SK-N-SH treated with all-trans-retinoic acid at 6 μM for 48 hours (cell line): Measurements from ENCODE around the gene TRIM44.

Source experiments
- ATAC-seq: fragments of 200-7000 bp; cut with Tn5 transposase; 3 replicates; pipeline ENCODE4 v1.9.1; 2020; ENCODE audit warnings: mild to moderate bottlenecking, moderate library complexity
- ARNTL ChIP-seq: fragments of 450-650 bp; formaldehyde crosslinking; IDR thresholded peaks from 2 replicates; pipeline ENCODE4 v1.5.0; 2020; ENCODE audit warnings: low read depth, mild to moderate bottlenecking, moderate library complexity, borderline replicate concordance
- CSDC2 ChIP-seq: fragments of 250-450 bp; sonication (Bioruptor Pico); IDR thresholded peaks from 2 replicates; pipeline ENCODE4 v1.5.0; 2020; ENCODE audit warnings: mild to moderate bottlenecking, moderate library complexity
- ESRRG ChIP-seq: fragments of 250-450 bp; sonication (Bioruptor Pico); IDR thresholded peaks from 2 replicates; pipeline ENCODE4 v1.6.1; 2021; ENCODE audit warnings: mild to moderate bottlenecking
- ISL1 ChIP-seq: fragments of 250-450 bp; sonication (Bioruptor Pico); IDR thresholded peaks from 2 replicates; pipeline ENCODE4 v2.1.2; 2022; ENCODE audit warnings: mild to moderate bottlenecking, moderate library complexity
- OSR1 ChIP-seq: fragments of 250-450 bp; sonication (Bioruptor Pico); IDR thresholded peaks from 2 replicates; pipeline ENCODE4 v1.8.0; 2022; ENCODE audit warnings: moderate library complexity, mild to moderate bottlenecking, inconsistent platforms
- PPARA ChIP-seq: fragments of 250-450 bp; sonication (Bioruptor Pico); IDR thresholded peaks from 2 replicates; pipeline ENCODE4 v1.5.0; 2020; ENCODE audit warnings: mild to moderate bottlenecking, borderline replicate concordance
- RARB ChIP-seq: fragments of 250-450 bp; sonication (Bioruptor Pico); IDR thresholded peaks from 2 replicates; pipeline ENCODE4 v1.8.0; 2021; ENCODE audit warnings: mild to moderate bottlenecking, moderate library complexity
- SNAI2 ChIP-seq: fragments of 250-450 bp; sonication (Bioruptor Pico); IDR thresholded peaks from 2 replicates; pipeline ENCODE4 v1.5.0; 2020; ENCODE audit warnings: mild to moderate bottlenecking, moderate library complexity
- TCF4 ChIP-seq: fragments of 250-450 bp; sonication (Bioruptor Pico); IDR thresholded peaks from 2 replicates; pipeline ENCODE4 v1.8.0; 2021; ENCODE audit warnings: mild to moderate bottlenecking, moderate library complexity, borderline replicate concordance
- TOX ChIP-seq: fragments of 250-450 bp; sonication (Bioruptor Pico); IDR thresholded peaks from 2 replicates; pipeline ENCODE4 v1.8.0; 2021; ENCODE audit warnings: mild to moderate bottlenecking, moderate library complexity, borderline replicate concordance
- ZC3H10 ChIP-seq: fragments of 250-450 bp; sonication (Bioruptor Pico); IDR thresholded peaks from 2 replicates; pipeline ENCODE4 v1.5.1; 2021; ENCODE audit warnings: mild to moderate bottlenecking, moderate library complexity
- ZFP3 ChIP-seq: fragments of 250-450 bp; sonication (Bioruptor Pico); IDR thresholded peaks from 2 replicates; pipeline ENCODE4 v1.5.0; 2020; ENCODE audit warnings: mild to moderate bottlenecking, moderate library complexity
- ZFP30 ChIP-seq: fragments of 450-650 bp; formaldehyde crosslinking; IDR thresholded peaks from 2 replicates; pipeline ENCODE4 v1.5.0; 2022; ENCODE audit warnings: mild to moderate bottlenecking, moderate library complexity
- ZNF70 ChIP-seq: fragments of 450-650 bp; formaldehyde crosslinking; IDR thresholded peaks from 2 replicates; pipeline ENCODE4 v1.5.0; 2020; ENCODE audit warnings: mild to moderate bottlenecking, moderate library complexity
- ZNF8 ChIP-seq: fragments of 450-650 bp; formaldehyde crosslinking; IDR thresholded peaks from 2 replicates; pipeline ENCODE4 v1.5.0; 2020; ENCODE audit warnings: mild to moderate bottlenecking, moderate library complexity
- TF ChIP-seq, protein P1 (sequence below): fragments of 250-450 bp; sonication (Bioruptor Pico); IDR thresholded peaks from 2 replicates; pipeline ENCODE4 v1.5.0; 2020; ENCODE audit warnings: mild to moderate bottlenecking, moderate library complexity
- TF ChIP-seq, protein P2 (sequence below): fragments of 250-450 bp; sonication (Bioruptor Pico); IDR thresholded peaks from 2 replicates; pipeline ENCODE4 v1.5.1; 2020; ENCODE audit warnings: low read depth, mild to moderate bottlenecking, moderate library complexity
- TF ChIP-seq, protein P3 (sequence below): fragments of 250-450 bp; sonication (Bioruptor Pico); IDR thresholded peaks from 2 replicates; pipeline ENCODE4 v1.5.1; 2021; ENCODE audit warnings: mild to moderate bottlenecking, moderate library complexity
- TF ChIP-seq, protein P4 (sequence below): fragments of 250-450 bp; sonication (Bioruptor Pico); IDR thresholded peaks from 2 replicates; pipeline ENCODE4 v1.8.0; 2020; ENCODE audit warnings: mild to moderate bottlenecking, moderate library complexity, borderline replicate concordance

Gene TRIM44

DNA sequence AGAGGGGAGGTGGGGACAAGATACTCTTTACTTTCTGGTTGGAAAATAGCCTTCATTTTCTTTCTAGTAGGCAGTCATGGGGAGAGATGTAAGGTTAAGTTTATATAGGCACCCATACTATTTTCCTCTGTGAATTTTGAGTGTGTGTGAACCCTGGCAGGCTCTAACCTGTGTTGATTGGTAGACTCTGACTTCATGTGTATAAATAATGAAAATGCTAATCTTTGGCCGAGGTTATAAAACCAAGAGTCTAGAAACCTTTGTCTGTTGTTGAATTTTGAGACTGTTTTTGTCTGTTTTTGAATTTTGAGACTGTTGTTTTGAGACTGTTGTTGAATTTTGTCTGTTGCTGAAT is 14.0 kb downstream of the TRIM44 start (continued):
- TF ChIP-seq, protein P1, sequence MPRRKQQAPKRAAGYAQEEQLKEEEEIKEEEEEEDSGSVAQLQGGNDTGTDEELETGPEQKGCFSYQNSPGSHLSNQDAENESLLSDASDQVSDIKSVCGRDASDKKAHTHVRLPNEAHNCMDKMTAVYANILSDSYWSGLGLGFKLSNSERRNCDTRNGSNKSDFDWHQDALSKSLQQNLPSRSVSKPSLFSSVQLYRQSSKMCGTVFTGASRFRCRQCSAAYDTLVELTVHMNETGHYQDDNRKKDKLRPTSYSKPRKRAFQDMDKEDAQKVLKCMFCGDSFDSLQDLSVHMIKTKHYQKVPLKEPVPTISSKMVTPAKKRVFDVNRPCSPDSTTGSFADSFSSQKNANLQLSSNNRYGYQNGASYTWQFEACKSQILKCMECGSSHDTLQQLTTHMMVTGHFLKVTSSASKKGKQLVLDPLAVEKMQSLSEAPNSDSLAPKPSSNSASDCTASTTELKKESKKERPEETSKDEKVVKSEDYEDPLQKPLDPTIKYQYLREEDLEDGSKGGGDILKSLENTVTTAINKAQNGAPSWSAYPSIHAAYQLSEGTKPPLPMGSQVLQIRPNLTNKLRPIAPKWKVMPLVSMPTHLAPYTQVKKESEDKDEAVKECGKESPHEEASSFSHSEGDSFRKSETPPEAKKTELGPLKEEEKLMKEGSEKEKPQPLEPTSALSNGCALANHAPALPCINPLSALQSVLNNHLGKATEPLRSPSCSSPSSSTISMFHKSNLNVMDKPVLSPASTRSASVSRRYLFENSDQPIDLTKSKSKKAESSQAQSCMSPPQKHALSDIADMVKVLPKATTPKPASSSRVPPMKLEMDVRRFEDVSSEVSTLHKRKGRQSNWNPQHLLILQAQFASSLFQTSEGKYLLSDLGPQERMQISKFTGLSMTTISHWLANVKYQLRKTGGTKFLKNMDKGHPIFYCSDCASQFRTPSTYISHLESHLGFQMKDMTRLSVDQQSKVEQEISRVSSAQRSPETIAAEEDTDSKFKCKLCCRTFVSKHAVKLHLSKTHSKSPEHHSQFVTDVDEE (CRISPR knock-in tag) = no peak
- TF ChIP-seq RARB = no peak
- TF ChIP-seq ZNF8 (CRISPR knock-in tag) = no peak
- TF ChIP-seq, protein P2, sequence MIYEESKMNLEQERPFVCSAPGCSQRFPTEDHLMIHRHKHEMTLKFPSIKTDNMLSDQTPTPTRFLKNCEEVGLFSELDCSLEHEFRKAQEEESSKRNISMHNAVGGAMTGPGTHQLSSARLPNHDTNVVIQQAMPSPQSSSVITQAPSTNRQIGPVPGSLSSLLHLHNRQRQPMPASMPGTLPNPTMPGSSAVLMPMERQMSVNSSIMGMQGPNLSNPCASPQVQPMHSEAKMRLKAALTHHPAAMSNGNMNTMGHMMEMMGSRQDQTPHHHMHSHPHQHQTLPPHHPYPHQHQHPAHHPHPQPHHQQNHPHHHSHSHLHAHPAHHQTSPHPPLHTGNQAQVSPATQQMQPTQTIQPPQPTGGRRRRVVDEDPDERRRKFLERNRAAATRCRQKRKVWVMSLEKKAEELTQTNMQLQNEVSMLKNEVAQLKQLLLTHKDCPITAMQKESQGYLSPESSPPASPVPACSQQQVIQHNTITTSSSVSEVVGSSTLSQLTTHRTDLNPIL (CRISPR knock-in tag) = no peak

DNA sequence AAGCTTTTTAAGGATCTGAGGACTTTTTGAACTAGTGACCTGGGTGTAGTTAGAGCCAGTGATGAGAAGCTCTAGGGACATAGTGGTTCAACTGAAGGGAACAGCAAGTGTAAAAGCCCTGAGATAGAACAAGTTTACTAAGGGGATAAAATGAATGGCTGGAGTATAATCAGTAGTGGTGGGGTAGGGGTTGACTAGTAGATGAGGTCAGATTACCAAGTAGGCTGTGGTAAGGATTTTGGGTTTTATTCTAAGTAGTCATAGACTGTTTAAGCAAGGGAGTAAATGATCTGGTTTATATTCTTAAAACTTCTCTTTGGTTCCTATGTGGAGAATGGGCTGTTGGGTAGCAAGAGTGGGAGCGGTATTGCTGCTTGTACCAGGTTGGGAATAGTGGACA is 15.3 kb downstream of the TRIM44 start:
- no peak for ATAC-seq

DNA sequence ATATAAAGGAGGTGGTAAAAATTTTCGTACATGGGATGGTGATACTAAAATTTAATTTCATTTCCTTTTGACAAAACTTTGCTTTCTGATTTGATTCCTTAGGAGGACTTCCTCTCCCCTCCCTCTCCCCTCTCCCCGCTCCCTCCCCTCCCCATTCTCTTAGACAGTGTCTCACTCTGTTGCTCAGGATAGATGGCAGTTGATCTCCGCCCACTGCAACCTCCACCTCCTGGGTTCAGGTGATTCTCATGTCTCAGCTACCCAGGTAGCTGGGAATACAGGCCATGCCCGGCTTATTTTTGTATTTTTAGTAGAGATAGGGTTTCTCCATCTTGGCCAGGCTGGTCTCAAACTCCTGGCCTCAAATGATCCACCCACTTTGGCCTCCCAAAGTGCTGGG is 15.9 kb downstream of the TRIM44 start:
- TF ChIP-seq, protein P1 (CRISPR knock-in tag) = no peak
- TF ChIP-seq ISL1 (CRISPR knock-in tag) (no peak), ZNF70 (CRISPR knock-in tag) (no peak), ARNTL (CRISPR knock-in tag) (no peak), ZFP30 (CRISPR knock-in tag) (no peak), ZFP3 (CRISPR knock-in tag) (no peak), ZC3H10 (CRISPR knock-in tag) (no peak), SNAI2 (CRISPR knock-in tag) (no peak), RARB (no peak)
- ATAC-seq = no peak

More for the DNA sequence above, 15.3 kb downstream of the TRIM44 start:
- TF ChIP-seq TOX (CRISPR knock-in tag) (no peak), ESRRG (CRISPR knock-in tag) (no peak), ZFP30 (CRISPR knock-in tag) (no peak), ZNF70 (CRISPR knock-in tag) (no peak), RARB (no peak), TCF4 (no peak)
- TF ChIP-seq, protein P3, sequence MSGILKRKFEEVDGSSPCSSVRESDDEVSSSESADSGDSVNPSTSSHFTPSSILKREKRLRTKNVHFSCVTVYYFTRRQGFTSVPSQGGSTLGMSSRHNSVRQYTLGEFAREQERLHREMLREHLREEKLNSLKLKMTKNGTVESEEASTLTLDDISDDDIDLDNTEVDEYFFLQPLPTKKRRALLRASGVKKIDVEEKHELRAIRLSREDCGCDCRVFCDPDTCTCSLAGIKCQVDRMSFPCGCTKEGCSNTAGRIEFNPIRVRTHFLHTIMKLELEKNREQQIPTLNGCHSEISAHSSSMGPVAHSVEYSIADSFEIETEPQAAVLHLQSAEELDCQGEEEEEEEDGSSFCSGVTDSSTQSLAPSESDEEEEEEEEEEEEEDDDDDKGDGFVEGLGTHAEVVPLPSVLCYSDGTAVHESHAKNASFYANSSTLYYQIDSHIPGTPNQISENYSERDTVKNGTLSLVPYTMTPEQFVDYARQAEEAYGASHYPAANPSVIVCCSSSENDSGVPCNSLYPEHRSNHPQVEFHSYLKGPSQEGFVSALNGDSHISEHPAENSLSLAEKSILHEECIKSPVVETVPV (CRISPR knock-in tag) = no peak
- TF ChIP-seq, all 23 proteins: peak for 0

DNA sequence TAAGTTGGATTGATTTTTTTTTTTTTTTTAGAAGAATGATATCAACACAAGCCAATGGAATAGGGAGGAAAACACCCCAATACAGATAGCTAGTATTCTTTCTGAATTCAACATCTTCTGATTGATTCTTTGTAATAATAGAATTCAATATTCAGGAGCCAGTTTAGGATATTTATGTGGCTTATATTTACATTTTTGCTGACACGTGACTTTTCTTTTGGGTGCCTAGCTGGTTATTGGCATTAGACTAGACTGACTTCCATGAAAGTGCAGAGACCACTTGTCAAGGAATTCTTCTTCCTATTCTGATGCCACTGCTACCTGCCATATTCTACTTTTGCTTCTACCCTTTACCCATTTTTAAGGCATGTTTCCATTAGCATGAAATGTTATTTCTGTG is 16.4 kb downstream of the TRIM44 start:
- TF ChIP-seq ISL1 (CRISPR knock-in tag) (no peak), CSDC2 (no peak), TCF4 (no peak), ZC3H10 (CRISPR knock-in tag) (no peak), ARNTL (CRISPR knock-in tag) (no peak), TOX (CRISPR knock-in tag) (no peak), RARB (no peak), OSR1 (CRISPR knock-in tag) (no peak), PPARA (CRISPR knock-in tag) (no peak), ZNF70 (CRISPR knock-in tag) (no peak)
- TF ChIP-seq, protein P3 (CRISPR knock-in tag) = no peak
- TF ChIP-seq, protein P4, sequence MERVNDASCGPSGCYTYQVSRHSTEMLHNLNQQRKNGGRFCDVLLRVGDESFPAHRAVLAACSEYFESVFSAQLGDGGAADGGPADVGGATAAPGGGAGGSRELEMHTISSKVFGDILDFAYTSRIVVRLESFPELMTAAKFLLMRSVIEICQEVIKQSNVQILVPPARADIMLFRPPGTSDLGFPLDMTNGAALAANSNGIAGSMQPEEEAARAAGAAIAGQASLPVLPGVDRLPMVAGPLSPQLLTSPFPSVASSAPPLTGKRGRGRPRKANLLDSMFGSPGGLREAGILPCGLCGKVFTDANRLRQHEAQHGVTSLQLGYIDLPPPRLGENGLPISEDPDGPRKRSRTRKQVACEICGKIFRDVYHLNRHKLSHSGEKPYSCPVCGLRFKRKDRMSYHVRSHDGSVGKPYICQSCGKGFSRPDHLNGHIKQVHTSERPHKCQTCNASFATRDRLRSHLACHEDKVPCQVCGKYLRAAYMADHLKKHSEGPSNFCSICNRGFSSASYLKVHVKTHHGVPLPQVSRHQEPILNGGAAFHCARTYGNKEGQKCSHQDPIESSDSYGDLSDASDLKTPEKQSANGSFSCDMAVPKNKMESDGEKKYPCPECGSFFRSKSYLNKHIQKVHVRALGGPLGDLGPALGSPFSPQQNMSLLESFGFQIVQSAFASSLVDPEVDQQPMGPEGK (CRISPR knock-in tag) = no peak
- no peak for ATAC-seq
